Measurements from ENCODE around the gene UTP18.
"Not testable (repeated sequence)": the region's sequence is repeated elsewhere in the genome, so short reads cannot be mapped to it uniquely, and the experiment has no call there.

Gene UTP18

DNA sequence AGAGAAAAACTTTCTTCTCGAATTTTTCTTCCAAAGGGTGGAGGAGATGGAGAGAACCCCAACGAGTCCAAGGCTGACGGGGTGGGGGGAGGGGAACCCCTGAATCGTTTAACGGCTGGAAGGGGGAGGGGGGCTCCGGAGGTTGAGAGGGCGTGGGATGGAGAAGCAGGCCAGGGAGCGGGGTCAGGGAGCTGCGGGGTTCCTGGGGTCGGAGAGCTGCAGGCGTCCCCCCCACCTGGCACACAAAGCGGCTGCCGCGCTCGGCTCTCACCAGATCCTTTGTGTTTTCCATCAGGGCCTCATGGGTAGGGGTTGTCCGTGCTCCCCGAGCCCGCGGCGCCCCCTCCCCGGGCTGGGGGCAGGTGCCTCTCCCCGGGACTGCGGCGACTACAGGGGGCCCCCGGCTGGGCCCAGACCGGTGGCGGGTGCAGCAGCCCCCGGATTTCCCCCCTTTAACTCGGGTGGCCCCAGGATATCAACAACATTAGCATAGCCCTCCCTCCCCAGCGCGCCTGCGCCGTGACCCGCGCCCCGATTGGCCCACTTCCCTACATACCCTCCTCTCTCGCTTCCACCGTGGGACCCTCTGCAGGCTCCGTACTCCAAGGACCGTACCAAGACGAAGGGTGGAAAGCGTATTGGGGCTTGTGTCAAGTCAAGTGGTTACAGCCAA lies 646 bp upstream of the UTP18 start, which contains the start of gene MBTD1:
Gene MBTD1, minus strand, starts transcription at position 486 of the 673 bp plus-strand sequence. CDS start 34,888 bp downstream, outside the sequence.
- H3K36me3 ChIP-seq (ENCODE audit: insufficient read depth, low read length) = peaks cover 10% of the 10 kb centered on the region
- peaks cover 21% of the 10 kb centered on the region for H3K4me1 ChIP-seq (ENCODE audit: control insufficient read depth, insufficient read depth, low read length)
- H3K4me3 ChIP-seq (ENCODE audit: low read length) = peak within 1 kb of the TSS; percentile 96
- peak within 1 kb of the TSS; percentile 98 for H3K9ac ChIP-seq (ENCODE audit: low read depth, low read length)
- peak within 1 kb of the TSS; percentile 93 for H3K4me2 ChIP-seq (ENCODE audit: low read length)
- H3K27me3 ChIP-seq (ENCODE audit: control insufficient read depth, insufficient read depth, low read length) = no peaks in the 10 kb centered on the region
- no peaks in the 10 kb centered on the region for H3K9me3 ChIP-seq (replicated peaks; ENCODE audit: low read length)

DNA sequence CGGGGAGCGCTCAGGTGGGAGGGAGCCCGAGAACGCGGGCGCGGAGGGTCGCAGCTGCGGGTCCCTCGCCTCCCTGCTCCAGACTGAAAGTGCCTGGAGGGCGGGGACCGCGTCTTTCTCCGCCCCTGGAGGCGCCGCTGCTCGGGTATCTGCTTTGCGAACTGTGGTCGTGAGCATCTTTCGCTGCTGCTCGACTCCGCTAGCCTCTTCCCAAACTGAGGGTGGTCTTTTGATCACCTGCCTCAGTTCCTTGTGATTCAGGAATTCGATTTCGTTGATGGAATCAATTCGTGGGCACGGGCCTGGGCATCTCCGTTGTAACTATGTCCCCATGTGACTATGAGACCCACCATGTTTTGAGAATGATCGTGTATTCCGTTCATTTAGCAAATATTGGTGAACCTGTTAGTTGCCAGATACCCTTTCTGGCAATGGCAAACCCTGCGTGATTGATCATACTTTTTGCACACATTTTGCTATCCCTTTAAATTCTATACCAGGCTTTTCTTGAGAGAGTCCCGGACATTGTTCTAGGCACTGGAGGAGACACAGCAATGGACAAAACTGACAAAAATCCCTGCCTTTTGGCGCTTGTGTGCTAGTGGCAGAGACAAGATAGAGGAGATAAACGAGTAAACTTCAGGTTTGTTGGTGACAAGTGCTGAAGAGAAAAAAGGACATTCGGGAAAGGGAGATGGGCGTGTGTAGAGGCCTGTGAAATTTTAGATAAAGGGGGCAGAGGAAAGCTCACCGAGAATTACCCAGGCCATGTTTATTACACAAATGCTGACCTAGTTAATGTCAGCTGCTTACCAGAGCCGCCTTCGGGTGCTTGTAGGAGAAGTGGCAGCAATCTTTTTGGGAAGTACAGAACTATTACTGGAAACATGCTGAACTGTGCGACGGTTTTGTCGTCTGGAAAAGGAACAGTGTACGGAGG lies 948 bp downstream of the UTP18 start:
- Histone ChIP-seq H3K36me3 (ENCODE audit: insufficient read depth, low read length) (peaks cover 18% of the 10 kb centered on the region), H3K9me3 (replicated peaks; ENCODE audit: low read length) (no peaks in the 10 kb centered on the region), H3K27me3 (ENCODE audit: control insufficient read depth, insufficient read depth, low read length) (no peaks in the 10 kb centered on the region), H3K4me3 (ENCODE audit: low read length) (peak overlapping the region; percentile 96), H3K9ac (ENCODE audit: low read depth, low read length) (peak overlapping the region; percentile 98), H3K4me2 (ENCODE audit: low read length) (peak overlapping the region; percentile 93), H3K4me1 (ENCODE audit: control insufficient read depth, insufficient read depth, low read length) (peaks cover 21% of the 10 kb centered on the region)

DNA sequence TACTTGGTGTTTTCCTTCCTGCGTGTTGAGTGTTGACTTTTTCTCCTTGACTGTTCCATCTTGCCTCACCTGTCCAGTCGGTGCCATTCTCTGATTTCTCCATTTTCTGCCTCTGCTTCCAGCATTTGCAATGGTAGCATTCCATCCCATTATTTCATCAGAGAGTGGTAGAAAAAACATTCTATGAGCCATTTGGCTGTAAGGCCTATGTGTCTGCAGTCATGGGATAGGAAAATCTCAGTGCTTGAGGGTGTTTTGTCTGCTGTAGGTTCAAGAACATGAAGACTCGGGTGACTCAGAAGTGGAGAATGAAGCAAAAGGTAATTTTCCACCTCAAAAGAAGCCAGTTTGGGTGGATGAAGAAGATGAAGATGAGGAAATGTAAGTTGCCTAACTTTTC lies 2.7 kb downstream of the UTP18 start:
- H3K36me3 ChIP-seq (ENCODE audit: insufficient read depth, low read length) = peaks cover 31% of the 10 kb centered on the region
- H3K4me1 ChIP-seq (ENCODE audit: control insufficient read depth, insufficient read depth, low read length) = peaks cover 15% of the 10 kb centered on the region
- no peak overlapping the region for H3K4me2 ChIP-seq (ENCODE audit: low read length)
- H3K4me3 ChIP-seq (ENCODE audit: low read length) = no peak overlapping the region
- no peak overlapping the region for H3K9ac ChIP-seq (ENCODE audit: low read depth, low read length)
- no peaks in the 10 kb centered on the region for H3K27me3 ChIP-seq (ENCODE audit: control insufficient read depth, insufficient read depth, low read length)
- no peaks in the 10 kb centered on the region for H3K9me3 ChIP-seq (replicated peaks; ENCODE audit: low read length)

DNA sequence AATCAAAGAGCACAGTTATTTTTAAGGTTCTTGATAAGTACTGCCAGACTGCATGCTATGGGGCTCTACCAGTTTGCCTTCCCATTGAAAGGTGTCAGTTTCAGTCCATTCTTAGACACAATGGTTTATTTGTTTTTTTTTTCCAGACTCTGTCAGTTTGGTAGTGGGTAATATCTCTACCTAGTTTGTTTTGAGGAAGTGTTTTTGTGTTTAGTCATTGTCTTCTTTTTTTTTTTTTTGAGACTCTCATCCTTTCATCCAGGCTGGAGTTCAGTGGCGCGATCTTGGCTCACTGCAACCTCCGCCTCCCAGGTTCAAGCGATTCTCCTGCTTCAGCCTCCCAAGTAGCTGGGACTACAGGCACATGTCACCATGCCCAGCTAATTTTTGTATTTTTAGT lies 4.1 kb downstream of the UTP18 start:
- H3K9ac ChIP-seq (ENCODE audit: low read depth, low read length); H3K9me3 ChIP-seq (replicated peaks; ENCODE audit: low read length); H3K27me3 ChIP-seq (ENCODE audit: control insufficient read depth, insufficient read depth, low read length); H3K4me3 ChIP-seq (ENCODE audit: low read length); H3K4me2 ChIP-seq (ENCODE audit: low read length); H3K4me1 ChIP-seq (ENCODE audit: control insufficient read depth, insufficient read depth, low read length): not testable (repeated sequence)
- H3K36me3 ChIP-seq (ENCODE audit: insufficient read depth, low read length) = peaks cover 43% of the 10 kb centered on the region

DNA sequence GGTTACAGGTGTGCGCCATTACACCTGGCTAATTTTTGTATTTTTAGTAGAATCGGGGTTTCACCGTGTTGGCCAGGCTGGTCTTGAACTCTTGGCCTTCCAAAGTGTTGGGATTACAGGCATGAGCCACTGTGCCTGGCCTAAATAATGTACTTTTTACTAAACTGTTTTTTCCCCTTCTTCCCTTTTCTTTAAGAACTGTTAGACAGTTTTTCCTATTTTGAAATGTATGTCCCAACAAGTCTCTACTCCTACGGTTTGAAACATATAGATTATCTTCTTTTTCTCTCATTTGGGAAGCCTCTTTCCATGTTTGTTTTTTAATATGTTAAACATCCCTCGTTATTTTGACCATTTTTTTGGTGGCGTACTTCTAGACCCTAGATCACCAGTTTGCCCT lies 9.6 kb downstream of the UTP18 start:
- Histone ChIP-seq H3K9ac (ENCODE audit: low read depth, low read length) (no peak overlapping the region), H3K27me3 (ENCODE audit: control insufficient read depth, insufficient read depth, low read length) (no peaks in the 10 kb centered on the region), H3K4me1 (ENCODE audit: control insufficient read depth, insufficient read depth, low read length) (peaks cover 3% of the 10 kb centered on the region), H3K4me3 (ENCODE audit: low read length) (no peak overlapping the region), H3K36me3 (ENCODE audit: insufficient read depth, low read length) (peaks cover 48% of the 10 kb centered on the region), H3K4me2 (ENCODE audit: low read length) (no peak overlapping the region), H3K9me3 (replicated peaks; ENCODE audit: low read length) (no peaks in the 10 kb centered on the region)

DNA sequence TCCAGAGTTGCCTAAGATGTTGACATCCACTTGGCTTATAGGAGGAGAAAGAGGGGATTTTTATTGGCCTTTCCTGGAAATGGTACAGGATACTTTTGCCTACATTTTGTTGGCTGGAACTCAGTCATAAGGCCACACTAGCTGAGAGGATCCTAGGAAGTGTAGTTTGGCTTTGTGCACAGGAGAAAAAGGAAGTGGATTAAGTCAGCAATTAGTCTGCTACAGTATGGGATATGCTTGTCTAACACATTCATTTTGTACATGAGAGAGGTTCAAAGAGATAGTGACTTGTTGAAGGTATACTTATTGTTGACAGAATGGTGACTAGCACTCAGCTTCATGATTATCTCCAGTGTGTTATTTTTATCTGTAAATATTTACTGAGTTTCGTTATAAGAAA lies 10.3 kb downstream of the UTP18 start:
- peaks cover 8% of the 10 kb centered on the region for H3K4me1 ChIP-seq (ENCODE audit: control insufficient read depth, insufficient read depth, low read length)
- no peaks in the 10 kb centered on the region for H3K9me3 ChIP-seq (replicated peaks; ENCODE audit: low read length)
- no peaks in the 10 kb centered on the region for H3K27me3 ChIP-seq (ENCODE audit: control insufficient read depth, insufficient read depth, low read length)
- peaks cover 48% of the 10 kb centered on the region for H3K36me3 ChIP-seq (ENCODE audit: insufficient read depth, low read length)
- no peak overlapping the region for H3K4me3 ChIP-seq (ENCODE audit: low read length)
- no peak overlapping the region for H3K4me2 ChIP-seq (ENCODE audit: low read length)
- H3K9ac ChIP-seq (ENCODE audit: low read depth, low read length) = no peak overlapping the region

DNA sequence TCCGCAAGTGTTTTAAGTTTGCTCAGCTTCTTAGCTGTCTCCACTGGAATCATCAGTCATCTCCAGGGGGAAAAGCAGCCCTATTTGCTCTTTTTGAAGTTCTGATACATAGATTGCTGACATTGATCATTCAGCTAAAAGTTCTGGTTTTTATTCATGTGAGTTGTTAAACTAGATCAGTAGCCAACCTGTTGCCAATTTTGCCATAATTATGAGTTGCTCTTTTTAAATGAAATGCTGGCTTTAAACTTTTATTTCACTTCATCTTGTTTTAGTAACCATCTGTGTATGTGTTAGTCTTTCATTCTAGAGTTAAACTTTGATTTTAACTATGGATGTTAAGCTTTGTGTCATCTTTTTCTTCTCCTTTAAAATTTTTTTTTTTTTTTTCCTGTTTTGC lies 12.5 kb downstream of the UTP18 start:
- Histone ChIP-seq H3K9ac (ENCODE audit: low read depth, low read length) (no peak overlapping the region), H3K4me3 (ENCODE audit: low read length) (no peak overlapping the region), H3K27me3 (ENCODE audit: control insufficient read depth, insufficient read depth, low read length) (no peaks in the 10 kb centered on the region), H3K4me2 (ENCODE audit: low read length) (no peak overlapping the region), H3K9me3 (replicated peaks; ENCODE audit: low read length) (no peaks in the 10 kb centered on the region), H3K4me1 (ENCODE audit: control insufficient read depth, insufficient read depth, low read length) (peaks cover 14% of the 10 kb centered on the region), H3K36me3 (ENCODE audit: insufficient read depth, low read length) (peaks cover 50% of the 10 kb centered on the region)

DNA sequence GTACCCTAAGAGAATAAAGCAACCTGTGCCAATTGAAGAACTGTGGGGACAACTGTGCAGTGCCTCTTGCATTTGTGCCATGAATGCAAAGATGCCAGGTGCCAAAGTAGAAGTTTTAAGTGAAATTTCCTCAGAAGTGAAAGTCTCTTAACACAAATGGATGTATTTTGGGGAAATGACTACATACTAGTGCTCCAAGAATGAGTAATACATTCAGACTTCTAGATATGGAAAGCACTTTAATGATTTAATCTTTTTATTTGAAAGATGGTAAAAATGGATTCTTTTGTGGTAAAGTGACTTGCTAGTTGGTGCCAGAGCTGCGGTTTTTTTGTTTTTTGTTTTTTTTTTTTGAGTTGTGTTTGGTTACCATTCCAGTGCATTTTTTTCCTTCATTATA lies 15.0 kb downstream of the UTP18 start:
- Histone ChIP-seq H3K4me3 (ENCODE audit: low read length) (no peak overlapping the region), H3K9me3 (replicated peaks; ENCODE audit: low read length) (no peaks in the 10 kb centered on the region), H3K36me3 (ENCODE audit: insufficient read depth, low read length) (peaks cover 45% of the 10 kb centered on the region), H3K27me3 (ENCODE audit: control insufficient read depth, insufficient read depth, low read length) (no peaks in the 10 kb centered on the region), H3K9ac (ENCODE audit: low read depth, low read length) (peak overlapping the region; percentile 33), H3K4me1 (ENCODE audit: control insufficient read depth, insufficient read depth, low read length) (peaks cover 14% of the 10 kb centered on the region), H3K4me2 (ENCODE audit: low read length) (peak overlapping the region; percentile 65)

DNA sequence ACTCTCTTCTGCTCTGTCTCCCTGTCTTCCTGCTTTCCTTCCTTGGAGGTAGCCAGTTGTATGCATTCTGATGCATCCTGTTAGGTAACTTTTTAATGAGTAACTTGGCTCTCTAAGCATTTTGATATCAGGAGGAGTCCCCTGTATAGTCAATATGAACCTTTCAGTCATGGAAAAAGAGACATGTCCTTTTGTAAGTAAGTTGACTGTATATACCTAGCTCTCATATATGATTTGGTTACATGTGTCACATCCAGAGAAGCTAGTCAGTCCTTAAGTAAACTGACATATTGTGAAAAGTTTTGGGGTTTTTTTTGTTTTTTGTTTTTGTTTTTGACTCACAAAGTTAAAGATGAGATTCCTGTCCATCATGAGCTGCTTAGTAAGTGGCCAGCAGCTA lies 18.8 kb downstream of the UTP18 start:
- Histone ChIP-seq H3K27me3 (ENCODE audit: control insufficient read depth, insufficient read depth, low read length) (no peaks in the 10 kb centered on the region), H3K36me3 (ENCODE audit: insufficient read depth, low read length) (peaks cover 46% of the 10 kb centered on the region), H3K4me2 (ENCODE audit: low read length) (no peak overlapping the region), H3K9ac (ENCODE audit: low read depth, low read length) (no peak overlapping the region), H3K4me3 (ENCODE audit: low read length) (no peak overlapping the region), H3K4me1 (ENCODE audit: control insufficient read depth, insufficient read depth, low read length) (peaks cover 14% of the 10 kb centered on the region), H3K9me3 (replicated peaks; ENCODE audit: low read length) (no peaks in the 10 kb centered on the region)

DNA sequence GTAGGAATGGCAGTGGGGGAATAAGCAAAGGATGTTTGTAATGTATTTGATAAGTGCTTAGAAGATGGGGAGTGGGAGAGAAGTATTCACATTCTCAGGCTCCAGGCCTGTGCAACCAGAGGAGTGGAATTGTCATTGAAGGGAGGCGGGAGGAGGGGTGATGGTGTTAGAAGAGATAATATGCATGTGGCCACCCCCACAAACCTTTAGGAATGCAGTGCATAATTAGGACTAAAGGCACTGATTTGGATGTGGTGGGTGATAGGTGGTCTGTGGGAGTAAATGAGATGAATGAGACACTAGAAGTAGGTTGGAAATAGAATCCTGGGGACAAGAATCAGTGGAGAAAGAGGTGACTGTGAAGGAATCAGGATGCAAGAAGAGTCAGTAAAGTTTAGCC lies 27.1 kb downstream of the UTP18 start:
- Histone ChIP-seq H3K4me3 (ENCODE audit: low read length) (no peak overlapping the region), H3K9ac (ENCODE audit: low read depth, low read length) (no peak overlapping the region)

DNA sequence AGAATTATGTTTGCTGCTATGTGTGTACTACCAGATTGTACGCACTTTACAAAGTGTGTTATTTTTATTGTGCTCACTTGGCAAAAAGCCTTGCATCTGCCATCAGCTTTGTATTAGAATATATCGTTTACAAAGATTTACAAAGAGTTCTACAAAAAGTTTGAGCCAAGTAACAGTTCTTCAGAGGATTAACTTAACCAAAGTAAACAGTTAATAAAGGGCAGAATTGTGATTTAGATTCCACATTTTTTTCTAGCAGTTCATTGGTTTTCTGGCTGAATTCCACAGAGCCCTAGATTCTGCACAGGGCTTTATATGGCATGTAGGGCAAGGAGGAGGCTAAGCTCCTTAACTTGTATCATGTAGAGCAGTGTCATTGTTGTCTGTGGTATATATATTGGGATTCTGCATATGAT lies 29.4 kb downstream of the UTP18 start:
- Histone ChIP-seq H3K4me3 (ENCODE audit: low read length) (no peak overlapping the region), H3K9ac (ENCODE audit: low read depth, low read length) (no peak overlapping the region), H3K9me3 (replicated peaks; ENCODE audit: low read length) (no peaks in the 10 kb centered on the region), H3K27me3 (ENCODE audit: control insufficient read depth, insufficient read depth, low read length) (no peaks in the 10 kb centered on the region), H3K4me1 (ENCODE audit: control insufficient read depth, insufficient read depth, low read length) (no peaks in the 10 kb centered on the region), H3K36me3 (ENCODE audit: insufficient read depth, low read length) (peaks cover 47% of the 10 kb centered on the region), H3K4me2 (ENCODE audit: low read length) (no peak overlapping the region)

More for the DNA sequence above, 27.1 kb downstream of the UTP18 start:
- no peak overlapping the region for H3K4me2 ChIP-seq (ENCODE audit: low read length)
- peaks cover 54% of the 10 kb centered on the region for H3K36me3 ChIP-seq (ENCODE audit: insufficient read depth, low read length)
- H3K9me3 ChIP-seq (replicated peaks; ENCODE audit: low read length) = no peaks in the 10 kb centered on the region
- no peaks in the 10 kb centered on the region for H3K4me1 ChIP-seq (ENCODE audit: control insufficient read depth, insufficient read depth, low read length)
- no peaks in the 10 kb centered on the region for H3K27me3 ChIP-seq (ENCODE audit: control insufficient read depth, insufficient read depth, low read length)
